Dermis microvascular lymphatic vessel endothelial cell (primary cell): ENCODE results near the gene SMAD3. TPM values are rescaled to one million over a fixed set of nuclear protein-coding genes. Genes with fewer than 3 reads are reported as not detected.

Experiments used
- DNase-seq, 2 donors: peaks; one replicate each; pipeline versions ENCODE4 v3.0.0 to v3.0.0-alpha.2; 2010; ENCODE audit warnings: low read depth in 2 of 2
- total RNA-seq: library from RNA; depleted of rRNA; stranded (reverse); fragments of >200 nt; gene quantifications from 2 replicates; pipeline ENCODE4 v1.2.1, GENCODE V29; 2014

SMAD3 gene
- total RNA-seq, 1 donor from 2014 or later: 12.3 TPM

DNA sequence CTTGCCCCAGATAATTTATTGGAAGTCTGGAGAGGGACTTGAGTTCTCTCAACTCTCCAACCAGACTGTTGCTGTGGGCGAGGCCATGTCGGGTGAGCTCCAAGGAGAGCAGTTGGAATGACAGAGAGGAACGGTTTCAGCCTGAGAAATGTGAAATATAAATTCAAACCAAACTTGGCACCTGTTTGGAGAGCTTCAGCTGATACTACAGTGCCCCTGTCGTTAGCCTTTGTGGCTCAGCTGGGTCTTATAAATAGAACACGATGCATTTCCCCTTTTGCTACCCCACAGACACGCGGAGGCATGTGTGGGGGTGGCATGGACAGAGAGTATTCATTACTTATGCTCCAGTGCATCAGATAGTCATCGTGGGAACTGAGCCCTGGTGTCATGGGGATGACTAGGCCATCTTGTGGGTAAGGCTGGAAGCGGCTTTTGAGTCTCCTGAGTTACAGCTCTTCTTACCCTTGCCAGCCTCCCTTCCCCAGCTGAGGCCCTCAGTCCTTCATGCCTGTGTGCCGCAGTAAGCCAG, 15.6 kb downstream of the SMAD3 start:
- peak in 1 of 2 donors; percentile 43 for DNase-seq

GRCh38 chr15:67082007-67082536, 16.7 kb downstream of the SMAD3 start:
- no peak for DNase-seq

GRCh38 chr15:67083135-67083762, 17.8 kb downstream of the SMAD3 start:
- no peak for DNase-seq

DNA sequence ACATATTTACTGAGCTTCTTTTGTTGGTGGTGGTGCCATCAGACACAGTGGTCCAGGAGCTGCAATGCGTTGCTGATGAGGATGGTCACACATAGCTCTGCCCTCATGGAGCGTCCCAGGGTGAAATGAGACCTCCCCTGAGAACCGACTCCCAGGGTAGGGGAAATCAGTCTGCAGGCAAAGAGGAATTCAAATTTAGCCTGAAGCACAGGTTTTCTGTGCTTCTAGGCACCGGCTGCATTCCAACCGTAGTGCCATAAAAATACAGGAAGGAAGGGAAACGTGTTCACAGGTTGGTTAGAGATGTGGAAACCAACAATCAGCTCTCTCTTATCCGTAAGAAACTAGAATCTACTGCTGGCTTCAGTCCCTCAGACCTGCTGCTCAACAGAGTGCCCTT, 19.2 kb downstream of the SMAD3 start:
- DNase-seq: no peak

DNA sequence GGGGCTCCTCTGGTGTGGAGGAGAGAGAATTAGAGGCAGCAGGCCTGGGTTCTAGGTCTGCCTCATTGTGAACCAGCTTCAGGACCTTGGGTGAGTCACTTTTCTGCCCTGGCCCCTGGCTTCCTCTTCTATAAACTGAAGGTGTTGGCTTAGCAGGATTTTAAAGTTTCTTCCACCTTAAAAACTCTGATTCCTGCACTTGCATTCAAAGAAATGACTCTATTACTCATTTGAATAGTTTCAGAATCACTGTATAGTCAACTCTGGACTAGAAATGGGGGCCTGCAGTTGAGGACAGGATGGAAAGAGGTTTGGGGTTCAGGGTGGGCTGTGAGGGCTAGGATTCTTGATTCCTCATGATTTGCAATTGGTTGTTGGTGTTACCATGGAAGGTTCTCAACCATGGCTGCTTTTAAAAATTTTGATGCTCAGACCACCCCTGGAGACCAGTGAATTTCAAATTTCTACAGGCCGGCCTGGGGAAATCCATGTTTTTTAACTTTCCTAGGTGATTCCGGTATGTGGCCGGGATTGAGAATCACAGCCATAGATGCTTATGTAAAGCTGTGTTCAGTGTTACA, 19.9 kb downstream of the SMAD3 start:
- no peak for DNase-seq

GRCh38 chr15:67085818-67086636, 20.6 kb downstream of the SMAD3 start:
- no peak for DNase-seq

- no peak for DNase-seq
Measured at GRCh38 chr15:67086637-67086914, 21.2 kb downstream of the SMAD3 start.

GRCh38 chr15:67087507-67088172, 22.2 kb downstream of the SMAD3 start:
- no peak for DNase-seq

- peak in 1 of 2 donors; percentile 77 for DNase-seq
Measured at GRCh38 chr15:67089217-67090193, 24.1 kb downstream of the SMAD3 start.

DNA sequence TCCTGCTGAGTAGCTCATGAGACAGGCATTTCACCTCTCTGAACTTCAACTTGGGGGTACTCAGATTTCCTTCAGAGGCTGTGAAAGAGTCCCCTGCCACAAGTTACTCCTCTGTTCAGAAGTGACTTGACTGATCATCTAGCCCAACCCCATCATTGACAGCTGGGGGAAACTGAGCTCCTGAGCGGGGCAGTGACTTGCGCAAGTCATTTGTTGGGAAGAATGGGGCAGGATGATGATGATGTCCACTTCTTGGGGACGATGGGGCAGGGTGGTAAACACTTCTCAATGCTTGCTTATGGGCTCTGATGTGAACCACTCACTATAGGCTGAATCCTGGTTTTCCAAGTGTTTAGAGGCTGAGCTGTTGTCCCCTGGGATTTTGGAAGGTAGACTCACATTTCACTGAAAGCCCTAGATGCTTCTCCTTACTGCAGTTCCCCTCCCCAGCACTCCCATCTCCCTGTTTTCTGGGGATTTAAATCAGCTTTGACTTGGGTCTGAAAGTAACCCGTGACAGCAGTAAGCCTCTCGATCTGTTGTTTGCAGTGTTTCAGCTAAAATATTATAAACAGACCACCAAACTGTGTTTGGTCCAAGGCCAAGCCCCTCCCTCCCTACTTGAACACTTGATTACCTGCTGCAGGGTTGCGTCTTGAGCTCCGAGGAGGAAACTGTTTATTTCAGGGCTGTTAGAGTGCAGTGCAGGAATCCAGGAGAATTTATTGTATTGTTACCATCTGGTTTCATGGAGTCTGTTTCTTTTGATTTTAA, 25.1 kb downstream of the SMAD3 start:
- DNase-seq: no peak

- DNase-seq: peak; percentile 97 to 99
Measured at GRCh38 chr15:67091071-67091979, 25.9 kb downstream of the SMAD3 start.

DNA sequence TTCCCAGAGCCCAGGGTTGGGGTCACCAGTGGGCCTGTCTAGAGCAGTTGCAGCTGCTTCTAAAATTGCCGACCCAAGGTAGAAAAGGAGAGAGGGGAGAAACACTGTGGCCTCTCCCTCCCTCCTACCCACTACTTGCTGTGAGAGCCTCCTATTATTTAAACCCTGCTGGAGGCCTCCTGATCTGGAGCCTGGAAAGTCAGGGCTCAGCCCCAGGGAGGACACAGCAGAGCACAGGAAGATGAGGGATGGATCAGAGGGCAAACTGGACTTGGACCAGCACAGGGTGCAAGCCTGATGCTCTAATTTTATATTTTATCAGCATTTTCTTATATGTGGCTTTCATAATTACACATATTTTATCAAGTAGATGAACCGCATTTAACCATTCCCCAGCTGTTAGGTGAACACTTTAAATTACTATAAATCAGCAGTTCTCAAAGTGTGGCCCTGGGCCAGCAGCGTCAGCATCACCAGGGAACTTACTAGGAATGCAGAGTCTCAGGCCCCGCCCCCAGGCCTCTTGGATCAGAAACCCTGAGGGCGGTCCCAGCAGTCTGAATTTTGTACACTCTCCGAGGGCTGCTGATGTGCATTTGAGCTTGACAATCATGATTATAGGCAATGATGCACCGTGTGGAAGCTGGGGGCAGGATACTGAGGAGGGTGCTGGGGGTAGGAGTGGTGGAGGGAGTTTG, 26.7 kb downstream of the SMAD3 start:
- DNase-seq: no peak

- DNase-seq: no peak
Measured at GRCh38 chr15:67092752-67093503, 27.5 kb downstream of the SMAD3 start.

GRCh38 chr15:67093504-67093862, 28.1 kb downstream of the SMAD3 start:
- no peak for DNase-seq

- DNase-seq: no peak
Measured at GRCh38 chr15:67094001-67094826, 28.8 kb downstream of the SMAD3 start.

DNA sequence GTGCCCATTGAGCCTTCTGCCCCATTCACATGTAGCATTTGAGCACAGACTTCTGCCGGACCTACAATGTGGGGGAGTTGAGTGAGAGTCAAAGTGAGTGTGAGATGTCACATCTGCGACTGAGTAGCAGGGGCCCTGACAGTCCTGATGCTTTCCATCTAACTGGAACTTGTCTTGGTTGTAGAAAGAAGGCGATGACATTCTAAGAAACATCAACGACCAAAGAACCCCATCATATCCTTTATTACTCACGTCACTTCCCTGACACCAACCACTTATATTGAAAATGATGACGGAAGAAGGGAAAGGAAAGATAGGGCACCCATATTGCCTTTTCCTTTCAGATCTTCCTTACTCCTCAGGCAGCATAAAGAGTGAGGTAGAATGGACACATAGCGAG, 30.5 kb downstream of the SMAD3 start:
- DNase-seq: no peak
